Lower leg skin (tissue), 3 donors: ENCODE data around the gene MAEA.

Source experiments
- POLR2A ChIP-seq, 2 donors: fragments of 450-650 bp; IDR thresholded peaks; one replicate each; pipeline ENCODE4 v1.6.1; 2016 to 2017; ENCODE audit warnings: antibody characterized with exemption in 2 of 2, mild to moderate bottlenecking in 1 of 2, moderate library complexity in 1 of 2
- TF ChIP-seq, protein P1 (sequence below), 3 donors: fragments of 450-650 bp; IDR thresholded peaks; one replicate each; pipeline ENCODE4 v1.5.1; 2016; ENCODE audit warnings: antibody characterized with exemption in 3 of 3, mild to moderate bottlenecking in 3 of 3, moderate library complexity in 2 of 3

DNA sequence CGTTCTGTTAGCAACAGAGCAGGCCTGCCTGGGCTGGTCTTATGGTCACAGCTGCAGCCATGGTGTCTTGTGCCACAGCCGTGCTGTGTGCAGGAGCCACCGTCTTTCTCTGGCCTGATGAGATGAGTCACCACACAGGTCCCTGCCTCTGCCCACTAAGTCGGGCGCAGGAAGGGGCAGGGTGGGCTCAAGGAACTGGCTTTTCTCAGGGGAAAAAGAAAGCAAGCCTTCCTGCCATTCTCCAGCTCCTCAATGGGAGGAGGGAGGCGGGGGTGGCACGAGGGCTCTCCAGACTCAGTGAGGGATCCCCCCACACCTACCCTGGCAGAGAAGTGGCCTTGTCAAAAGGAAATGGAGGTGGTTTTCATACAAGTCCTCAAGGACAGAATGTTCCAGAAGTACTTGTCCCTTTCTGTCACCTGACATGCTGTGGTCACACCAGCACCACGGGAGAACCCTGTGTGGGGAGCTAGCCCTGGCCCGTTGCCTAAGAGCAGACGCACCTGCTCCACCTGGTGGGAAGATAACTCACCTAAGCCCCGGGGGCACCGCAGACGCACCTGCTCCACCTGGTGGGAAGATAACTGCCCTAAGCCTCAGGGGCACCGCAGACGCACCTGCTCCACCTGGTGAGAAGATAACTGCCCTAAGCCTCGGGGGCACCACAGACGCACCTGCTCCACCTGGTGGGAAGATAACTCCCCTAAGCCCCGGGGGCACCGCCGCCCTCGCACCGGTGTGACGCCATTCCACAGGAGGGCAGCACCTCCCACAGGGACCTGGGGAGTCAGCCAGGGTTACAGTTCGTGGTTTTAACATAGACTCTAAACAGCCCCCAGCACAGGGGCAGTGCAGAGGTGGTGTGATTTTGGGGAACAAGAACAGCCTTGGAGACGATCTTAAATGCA is 75.8 kb downstream of the MAEA start:
- TF ChIP-seq POLR2A (IDR thresholded peaks at IDR 0.05) = no peak
- TF ChIP-seq, protein P1, sequence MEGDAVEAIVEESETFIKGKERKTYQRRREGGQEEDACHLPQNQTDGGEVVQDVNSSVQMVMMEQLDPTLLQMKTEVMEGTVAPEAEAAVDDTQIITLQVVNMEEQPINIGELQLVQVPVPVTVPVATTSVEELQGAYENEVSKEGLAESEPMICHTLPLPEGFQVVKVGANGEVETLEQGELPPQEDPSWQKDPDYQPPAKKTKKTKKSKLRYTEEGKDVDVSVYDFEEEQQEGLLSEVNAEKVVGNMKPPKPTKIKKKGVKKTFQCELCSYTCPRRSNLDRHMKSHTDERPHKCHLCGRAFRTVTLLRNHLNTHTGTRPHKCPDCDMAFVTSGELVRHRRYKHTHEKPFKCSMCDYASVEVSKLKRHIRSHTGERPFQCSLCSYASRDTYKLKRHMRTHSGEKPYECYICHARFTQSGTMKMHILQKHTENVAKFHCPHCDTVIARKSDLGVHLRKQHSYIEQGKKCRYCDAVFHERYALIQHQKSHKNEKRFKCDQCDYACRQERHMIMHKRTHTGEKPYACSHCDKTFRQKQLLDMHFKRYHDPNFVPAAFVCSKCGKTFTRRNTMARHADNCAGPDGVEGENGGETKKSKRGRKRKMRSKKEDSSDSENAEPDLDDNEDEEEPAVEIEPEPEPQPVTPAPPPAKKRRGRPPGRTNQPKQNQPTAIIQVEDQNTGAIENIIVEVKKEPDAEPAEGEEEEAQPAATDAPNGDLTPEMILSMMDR (IDR thresholded peaks at IDR 0.05) = no peak
